HG03095 (cell line): ENCODE results near the gene TBC1D12.
"Not testable (repeated sequence)": the region's sequence is repeated elsewhere in the genome, so short reads cannot be mapped to it uniquely, and the experiment has no call there.

ENCODE experiments used
- ATAC-seq: cut with Tn5 transposase; IDR thresholded peaks from one replicate; pipeline ENCODE4 v1.9.1; 2021; ENCODE audit warnings: moderate library complexity; ENCODE audit not compliant: unreplicated experiment

TBC1D12 gene

DNA sequence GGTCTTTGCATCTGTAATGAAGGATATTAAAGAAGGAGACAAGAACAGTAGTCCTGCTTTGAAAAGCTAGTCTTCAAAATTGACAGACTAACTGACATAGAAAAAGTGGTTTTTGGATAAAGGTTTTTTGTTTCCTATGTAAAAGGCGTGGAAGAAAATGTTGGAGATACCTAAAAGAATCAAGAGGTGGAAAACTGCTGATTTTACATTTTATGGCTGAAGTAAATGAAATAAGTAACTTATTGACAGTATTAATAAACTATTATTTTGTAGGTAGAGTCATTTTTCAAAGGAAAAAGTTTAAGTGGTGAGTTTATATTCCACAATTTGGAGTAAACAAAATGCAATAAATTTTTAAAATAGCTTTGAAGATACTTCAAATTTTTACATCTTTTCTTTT lies 130.7 kb downstream of the TBC1D12 start:
- ATAC-seq: no peak

DNA sequence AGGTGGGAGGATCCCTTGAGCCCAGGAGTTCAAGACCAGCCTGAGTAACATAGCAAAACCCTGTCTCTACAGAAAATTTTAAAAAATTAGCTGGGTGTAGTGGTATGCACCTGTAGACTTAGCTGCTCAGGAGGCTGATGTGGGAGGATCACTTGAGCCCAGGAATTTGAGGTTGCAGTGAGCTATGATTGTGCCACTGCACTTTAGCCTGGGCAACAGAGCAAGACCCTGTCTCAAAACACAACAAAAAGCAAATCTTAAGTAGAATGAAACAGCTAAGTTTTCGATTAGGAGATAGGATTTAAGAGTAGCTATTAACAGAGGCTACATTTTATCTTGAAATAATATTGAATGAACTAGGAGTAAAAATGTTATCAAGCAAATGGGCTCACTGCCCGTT lies 139.9 kb downstream of the TBC1D12 start:
- not testable (repeated sequence) for ATAC-seq

DNA sequence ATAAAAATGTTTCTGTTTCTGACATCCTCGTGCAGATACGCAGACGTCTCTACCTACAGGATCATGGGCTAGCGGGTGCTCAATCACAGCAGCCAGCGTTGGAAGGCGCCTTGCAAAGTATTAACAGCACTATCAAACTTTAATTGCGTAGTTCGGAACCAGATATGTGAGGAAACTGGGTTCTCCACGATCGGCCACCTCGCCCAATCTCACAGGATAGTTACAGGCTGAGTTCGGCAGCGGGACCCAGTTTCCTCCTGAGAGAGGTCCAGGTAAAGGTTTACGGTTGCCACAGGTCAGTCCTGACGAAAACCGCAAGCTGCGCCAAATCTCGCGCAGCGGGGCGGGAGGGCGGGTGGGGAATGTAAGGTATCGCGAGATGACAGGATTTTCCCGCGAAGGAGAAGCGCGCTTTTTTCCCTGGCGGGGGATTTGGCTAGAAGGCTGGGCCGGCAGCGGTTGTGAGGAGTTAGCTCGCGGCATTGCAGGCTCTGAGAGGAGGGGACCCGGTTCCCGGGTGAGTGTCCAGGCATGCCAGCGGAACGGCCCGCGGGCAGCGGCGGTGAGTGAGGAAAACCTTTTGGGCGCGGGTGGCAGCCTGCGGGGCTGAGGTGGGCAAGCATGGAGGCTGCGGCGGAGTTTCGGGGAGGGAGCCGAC lies 143.2 kb downstream of the TBC1D12 start, which contains the start of gene HELLS:
TSS of gene HELLS (plus strand) at position 398 of the 658 bp plus-strand sequence. CDS start at position 532, 134 bp downstream.
- peak; percentile 67 for ATAC-seq

DNA sequence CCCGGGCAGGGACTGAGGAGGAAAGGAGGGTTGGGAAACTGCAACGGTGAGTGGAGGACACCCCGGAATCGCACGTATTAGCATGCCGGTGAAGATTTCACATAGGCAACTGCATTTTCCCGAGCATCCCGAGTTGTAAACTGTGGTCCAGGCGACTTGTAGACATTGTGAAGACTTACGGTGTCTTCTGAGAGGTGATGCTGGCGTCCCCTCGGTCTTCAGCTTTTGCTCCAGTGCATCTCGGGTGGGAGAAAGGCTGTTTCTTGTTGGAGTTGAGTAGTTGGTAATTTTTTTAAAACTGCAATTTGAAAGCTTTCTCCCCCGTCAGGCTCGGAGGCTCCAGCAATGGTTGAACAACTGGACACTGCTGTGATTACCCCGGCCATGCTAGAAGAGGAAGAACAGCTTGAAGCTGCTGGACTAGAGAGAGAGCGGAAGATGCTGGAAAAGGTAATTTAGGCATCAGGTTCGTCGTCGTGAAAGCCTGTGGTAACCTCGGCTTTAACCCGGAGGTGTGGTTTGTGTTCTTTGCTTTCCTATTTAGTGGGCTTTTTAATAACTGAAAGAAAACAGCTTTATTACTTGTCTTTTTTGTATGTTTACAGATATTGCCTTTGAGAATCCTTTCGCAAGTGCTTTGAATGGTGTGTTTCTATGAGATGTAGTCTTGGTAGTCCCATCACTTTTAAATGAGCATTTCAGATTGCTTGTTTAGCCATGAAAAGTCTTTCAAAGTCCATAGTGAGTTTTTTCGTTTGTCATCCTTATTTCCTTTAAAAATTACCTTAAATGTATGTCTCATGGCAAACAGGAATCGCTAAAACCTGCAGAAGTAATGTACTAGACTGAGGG lies 143.9 kb downstream of the TBC1D12 start:
- peak; percentile 6 for ATAC-seq

DNA sequence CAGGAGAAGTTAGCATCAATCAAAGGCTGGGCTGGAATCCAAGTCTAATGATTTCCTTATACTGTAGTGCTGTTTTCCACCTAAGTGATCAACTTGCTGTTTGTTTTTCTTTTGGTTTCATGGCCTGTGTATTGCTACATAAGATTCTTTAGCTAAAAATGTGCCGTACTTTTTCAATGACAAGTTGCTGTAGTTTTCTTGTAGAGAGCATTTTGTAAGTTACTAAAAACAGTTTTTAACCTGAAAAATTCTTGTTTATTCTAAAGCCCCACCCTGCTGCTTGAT lies 144.5 kb downstream of the TBC1D12 start:
- no peak for ATAC-seq

DNA sequence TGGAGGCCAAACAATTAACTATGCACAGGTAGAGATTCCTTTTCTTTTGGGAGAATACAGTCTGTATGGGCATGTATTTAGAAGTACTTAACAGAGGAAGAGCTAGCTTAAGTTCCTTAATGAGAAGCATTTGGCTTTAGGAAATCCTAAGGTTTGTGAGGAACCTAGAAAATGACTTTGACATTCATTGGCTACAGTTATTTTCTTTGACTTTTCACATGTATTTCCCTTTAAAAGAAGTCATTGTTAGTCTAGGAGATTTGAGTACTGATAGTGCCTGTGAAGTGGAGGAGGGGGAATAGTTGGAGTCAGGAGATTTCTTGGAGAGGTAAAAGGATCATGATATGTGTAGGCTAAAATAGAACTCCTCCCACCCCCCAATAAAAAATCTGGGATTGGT lies 146.9 kb downstream of the TBC1D12 start:
- ATAC-seq: no peak

DNA sequence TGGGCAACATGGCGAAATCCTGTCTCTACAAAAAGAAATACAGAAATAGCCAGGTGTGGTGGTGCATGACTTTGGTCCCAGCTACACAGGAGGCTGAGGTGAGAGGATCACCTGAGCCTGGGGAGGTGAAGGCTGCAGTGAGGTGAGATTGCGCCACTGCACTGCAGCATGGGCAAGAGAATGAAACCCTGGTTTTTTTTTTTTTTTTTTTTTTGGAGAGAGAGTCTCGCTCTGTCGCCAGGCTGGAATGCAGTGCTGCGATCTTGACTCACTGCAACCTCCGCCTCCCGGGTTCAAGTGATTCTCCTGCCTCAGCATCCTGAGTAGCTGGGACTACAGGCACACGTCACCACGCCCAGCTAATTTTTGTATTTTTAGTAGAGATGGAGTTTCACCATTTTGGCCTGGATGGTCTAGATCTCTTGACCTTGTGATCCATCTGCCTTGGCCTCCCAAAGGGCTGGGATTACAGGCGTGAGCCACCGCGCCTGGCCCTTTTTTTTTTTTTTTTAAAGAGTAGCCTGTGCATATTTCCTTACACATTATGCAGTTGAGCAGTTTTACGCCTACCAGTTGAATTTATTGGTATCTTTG lies 165.5 kb downstream of the TBC1D12 start:
- ATAC-seq: not testable (repeated sequence)

DNA sequence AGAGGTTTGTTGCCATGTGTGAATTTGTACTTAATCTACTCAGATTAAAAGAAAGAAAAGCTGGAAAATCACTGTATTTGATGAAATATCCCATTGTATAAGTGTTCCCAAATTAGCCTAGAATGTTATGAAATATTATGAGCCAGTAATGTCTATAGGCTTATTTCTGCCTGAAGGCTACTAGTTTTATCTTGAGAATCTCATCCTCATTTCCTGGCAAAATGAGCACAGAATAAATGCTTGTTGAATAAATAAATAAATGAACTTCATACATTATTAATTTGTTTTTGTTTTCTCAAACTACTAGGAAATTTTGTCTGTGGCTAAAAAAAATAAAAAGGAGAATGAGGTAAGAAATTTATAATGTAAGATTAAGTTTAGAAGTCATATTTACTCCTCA lies 168.7 kb downstream of the TBC1D12 start:
- ATAC-seq: no peak

DNA sequence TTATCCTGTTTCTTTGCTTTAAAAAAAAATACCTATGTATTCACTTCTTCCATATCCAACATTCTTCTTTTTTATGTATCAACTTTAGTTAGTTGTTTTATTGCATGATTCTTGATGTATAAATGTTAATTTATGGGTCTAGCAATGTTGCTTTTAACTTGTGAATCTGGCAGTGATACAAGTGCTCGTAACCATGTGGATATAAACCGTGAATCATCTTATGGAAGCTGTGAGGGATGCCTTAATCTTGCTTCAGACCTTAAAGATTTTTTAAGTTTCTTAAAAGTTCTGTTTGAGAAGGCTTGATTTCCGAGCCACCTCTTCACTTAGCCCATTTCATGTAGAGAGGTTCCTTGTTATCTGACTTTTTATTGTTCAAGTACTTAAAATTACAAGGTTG lies 169.2 kb downstream of the TBC1D12 start:
- ATAC-seq: no peak

DNA sequence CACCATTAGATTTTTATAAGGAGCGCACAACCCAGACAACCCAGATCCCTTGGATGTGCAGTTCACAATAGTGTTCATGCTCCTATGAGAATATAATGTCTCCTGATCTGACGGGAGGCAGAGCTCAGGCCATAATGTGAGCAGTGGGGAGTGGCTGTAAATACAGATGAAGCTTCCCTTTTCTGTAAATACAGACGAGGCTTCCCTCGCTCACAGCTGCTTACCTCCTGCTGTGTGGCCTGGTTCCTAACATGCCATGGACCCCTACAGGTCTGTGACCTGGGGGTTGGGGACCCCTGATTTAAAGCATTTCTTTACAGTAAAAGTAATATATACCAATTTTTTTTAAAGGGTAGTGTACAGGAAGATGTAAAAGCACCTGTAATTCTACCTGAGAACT lies 176.4 kb downstream of the TBC1D12 start:
- no peak for ATAC-seq

DNA sequence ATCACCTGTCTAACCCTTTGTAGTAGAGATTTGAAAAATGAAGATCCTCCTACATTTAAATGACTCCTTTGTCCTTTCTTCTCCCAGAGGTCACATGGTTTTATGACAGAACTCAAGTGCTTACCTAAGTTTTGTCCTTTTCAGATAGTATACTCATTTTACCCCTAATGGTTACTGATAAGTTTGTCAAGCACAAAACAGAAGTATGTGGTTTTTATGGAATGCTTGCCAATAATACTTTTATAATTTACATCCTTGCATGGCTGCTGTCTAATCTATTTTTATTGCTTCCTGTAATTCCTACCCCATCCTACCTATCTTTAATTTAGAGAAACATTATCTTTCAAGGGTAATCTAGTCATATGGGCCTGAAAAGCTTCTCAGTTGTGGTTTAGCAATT lies 180.8 kb downstream of the TBC1D12 start:
- no peak for ATAC-seq
